Measurements from ENCODE around the gene SLC35F6. TPM values are rescaled to one million over a fixed set of nuclear protein-coding genes. Genes with fewer than 3 reads are reported as not detected.

Gene SLC35F6
- polyA plus RNA-seq, 1 donor: 9.0 TPM

Other genes starting within 250 kb of the SLC35F6 start
- not detected for gene CIB4, start 122.9 kb upstream of the SLC35F6 start, polyA plus RNA-seq (ENCODE audit: insufficient read length)
- gene KCNK3, start 71.6 kb upstream of the SLC35F6 start, polyA plus RNA-seq (ENCODE audit: insufficient read length): 1.5 TPM
- gene CENPA, start 21.8 kb downstream of the SLC35F6 start, polyA plus RNA-seq (ENCODE audit: insufficient read length): 6.1 TPM
- 39.8 TPM for gene DPYSL5, start 83.8 kb downstream of the SLC35F6 start, polyA plus RNA-seq (ENCODE audit: insufficient read length)
- 41.2 TPM for gene MAPRE3, start 206.4 kb downstream of the SLC35F6 start, polyA plus RNA-seq (ENCODE audit: insufficient read length)